ENCODE measurements around the gene TMEM42. TPM values are rescaled to one million over a fixed set of nuclear protein-coding genes. Genes with fewer than 3 reads are reported as not detected.

TMEM42 gene
- 39.5 and 40.7 TPM in 2 replicates for total RNA-seq

GRCh38 chr3:44861412-44862225 is at the start of gene TMEM42:
TMEM42 (plus strand) TSS chr3:44861912; CDS start chr3:44861925, 13 bp downstream.

GRCh38 chr3:44874308-44874707 is 12.6 kb downstream of the TMEM42 start, which contains the start of gene TGM4:
TGM4 (plus strand) TSS chr3:44874608; CDS start chr3:44874679, 71 bp downstream.

Other genes with a start within 250 kb of the TMEM42 start
- 10.3 TPM in 2 replicates for gene ZNF197, start 236.9 kb upstream of the TMEM42 start, total RNA-seq
- gene ZNF35, start 213.2 kb upstream of the TMEM42 start, total RNA-seq = 3.3 and 6.6 TPM in 2 replicates
- gene ZNF502, start 149.3 kb upstream of the TMEM42 start, total RNA-seq = 1.6 and 1.7 TPM in 2 replicates
- gene ZNF501, start 132.3 kb upstream of the TMEM42 start, total RNA-seq = 2.2 and 2.9 TPM in 2 replicates
- gene KIAA1143, start 100.3 kb upstream of the TMEM42 start, total RNA-seq = 14.1 and 17.0 TPM in 2 replicates
- gene KIF15, start 100.1 kb upstream of the TMEM42 start, total RNA-seq = 14.4 and 15.5 TPM in 2 replicates
- gene TGM4, start 12.7 kb downstream of the TMEM42 start, total RNA-seq = 0.15 and 0.17 TPM in 2 replicates
- 48.6 and 53.2 TPM in 2 replicates for gene ZDHHC3, start 114.3 kb downstream of the TMEM42 start, total RNA-seq
- gene EXOSC7, start 114.3 kb downstream of the TMEM42 start, total RNA-seq = 60.9 and 64.1 TPM in 2 replicates
- gene CLEC3B, start 164.4 kb downstream of the TMEM42 start, total RNA-seq = 19.9 and 23.4 TPM in 2 replicates

All from bronchus fibroblast of lung (primary cell).